Stimulated activated CD4-positive, alpha-beta T cell treated with anti-CD3 and anti-CD28 coated beads, Interleukin-2, amount 100 ng/mL, for 24 hours (primary cell): ENCODE results near the gene COA1.
"Not testable (repeated sequence)": the region's sequence is repeated elsewhere in the genome, so short reads cannot be mapped to it uniquely, and the experiment has no call there.

Source experiments
- DNase-seq, 2 donors: peaks; one replicate each; pipeline ENCODE4 v3.0.0-alpha.2; 2020

The COA1 gene

GRCh38 chr7:43686991-43687390, 42.3 kb downstream of the COA1 start:
- DNase-seq: no peak

GRCh38 chr7:43680736-43681135, 48.6 kb downstream of the COA1 start:
- DNase-seq: no peak

GRCh38 chr7:43679210-43680068, 49.9 kb downstream of the COA1 start:
- no peak for DNase-seq

GRCh38 chr7:43678315-43678714, 51.0 kb downstream of the COA1 start:
- no peak for DNase-seq

- DNase-seq: no peak
Measured at GRCh38 chr7:43677864-43678263, 51.5 kb downstream of the COA1 start.

GRCh38 chr7:43674559-43675436, 54.5 kb downstream of the COA1 start:
- no peak for DNase-seq

GRCh38 chr7:43673243-43673976, 55.9 kb downstream of the COA1 start:
- not testable (repeated sequence) for DNase-seq

GRCh38 chr7:43671521-43671920, 57.8 kb downstream of the COA1 start:
- no peak for DNase-seq

GRCh38 chr7:43669286-43670081, 59.8 kb downstream of the COA1 start:
- peak; percentile 79 to 84 for DNase-seq

- DNase-seq: no peak
Measured at GRCh38 chr7:43668035-43668434, 61.3 kb downstream of the COA1 start.

- DNase-seq: no peak
Measured at GRCh38 chr7:43666938-43667337, 62.4 kb downstream of the COA1 start.

- no peak for DNase-seq
Measured at GRCh38 chr7:43664681-43665080, 64.6 kb downstream of the COA1 start.

- no peak for DNase-seq
Measured at GRCh38 chr7:43660141-43660540, 69.2 kb downstream of the COA1 start.

- no peak for DNase-seq
Measured at GRCh38 chr7:43659549-43659896, 69.8 kb downstream of the COA1 start.

- peak; percentile 49 to 58 for DNase-seq
Measured at GRCh38 chr7:43658718-43659548, 70.4 kb downstream of the COA1 start.

- no peak for DNase-seq
Measured at GRCh38 chr7:43656997-43657396, 72.3 kb downstream of the COA1 start.

GRCh38 chr7:43655584-43655983, 73.7 kb downstream of the COA1 start:
- DNase-seq: no peak

GRCh38 chr7:43653891-43654504, 75.3 kb downstream of the COA1 start:
- DNase-seq: no peak

GRCh38 chr7:43653466-43653865, 75.9 kb downstream of the COA1 start:
- no peak for DNase-seq

- DNase-seq: no peak
Measured at GRCh38 chr7:43652364-43652763, 77.0 kb downstream of the COA1 start.

- DNase-seq: no peak
Measured at GRCh38 chr7:43650457-43651052, 78.8 kb downstream of the COA1 start.
